ENCODE measurements around the gene SYNE3.
A peak's percentile ranks its signal among the peaks of the same experiment; 100 is the strongest.

The SYNE3 gene, protein sequence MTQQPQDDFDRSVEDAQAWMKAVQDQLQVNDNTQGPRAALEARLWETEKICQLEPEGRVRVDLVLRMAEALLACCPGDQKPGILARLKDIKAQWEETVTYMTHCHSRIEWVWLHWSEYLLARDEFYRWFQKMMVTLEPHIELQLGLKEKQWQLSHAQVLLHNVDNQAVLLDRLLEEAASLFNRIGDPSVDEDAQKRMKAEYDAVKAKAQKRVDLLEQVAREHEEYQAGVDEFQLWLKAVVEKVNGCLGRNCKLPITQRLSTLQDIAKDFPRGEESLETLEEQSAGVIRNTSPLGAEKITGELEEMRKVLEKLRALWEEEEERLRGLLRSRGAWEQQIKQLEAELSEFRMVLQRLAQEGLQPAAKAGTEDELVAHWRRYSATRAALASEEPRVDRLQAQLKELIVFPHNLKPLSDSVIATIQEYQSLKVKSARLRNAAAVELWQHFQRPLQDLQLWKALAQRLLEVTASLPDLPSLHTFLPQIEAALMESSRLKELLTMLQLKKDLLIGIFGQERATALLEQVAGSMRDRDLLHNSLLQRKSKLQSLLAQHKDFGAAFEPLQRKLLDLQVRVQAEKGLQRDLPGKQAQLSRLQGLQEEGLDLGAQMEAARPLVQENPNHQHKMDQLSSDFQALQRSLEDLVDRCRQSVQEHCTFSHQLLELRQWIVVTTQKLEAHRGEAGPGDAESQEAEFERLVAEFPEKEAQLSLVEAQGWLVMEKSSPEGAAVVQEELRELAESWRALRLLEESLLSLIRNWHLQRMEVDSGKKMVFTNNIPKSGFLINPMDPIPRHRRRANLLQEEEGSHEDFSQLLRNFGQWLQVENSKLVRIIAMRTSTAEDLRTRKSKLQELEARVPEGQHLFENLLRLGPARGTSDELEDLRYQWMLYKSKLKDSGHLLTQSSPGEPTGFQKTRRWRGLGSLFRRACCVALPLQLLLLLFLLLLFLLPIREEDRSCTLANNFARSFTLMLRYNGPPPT

DNA sequence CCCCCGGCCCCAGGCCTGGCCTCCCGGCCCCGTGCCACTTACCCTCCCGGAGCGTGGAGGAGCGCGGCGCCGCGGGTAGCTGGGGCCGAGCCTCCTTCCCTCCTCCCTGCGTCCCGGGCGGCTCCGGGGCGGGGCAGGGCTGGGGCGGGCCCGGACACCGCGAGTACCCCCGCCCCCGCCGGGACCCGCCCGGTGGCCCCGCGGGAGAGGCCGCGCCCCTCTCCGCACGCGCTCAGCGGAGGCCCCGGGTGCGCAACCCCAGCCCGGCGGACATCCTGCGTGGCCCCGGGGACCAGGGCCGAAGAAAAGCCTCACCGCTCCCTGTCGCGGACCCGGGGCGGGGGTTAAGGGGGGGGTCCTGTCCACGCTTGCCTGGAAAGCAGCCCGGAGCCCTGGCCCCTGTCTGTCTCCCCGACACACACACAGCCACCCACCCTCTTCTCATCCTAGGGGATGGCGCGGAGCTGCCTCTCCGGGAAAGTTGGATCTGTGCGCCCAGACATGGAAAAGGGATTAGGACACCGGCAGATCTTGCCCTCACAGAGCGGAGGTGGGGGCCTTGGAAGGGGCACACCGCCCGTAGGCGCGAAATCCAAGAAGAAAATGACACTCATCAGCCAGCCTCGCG is at the start of gene SYNE3:
TSS of gene SYNE3 (minus strand) at position 97 of the 628 bp plus-strand sequence. CDS start 40,829 bp downstream, outside the sequence.
- no peak for DNase-seq (ENCODE audit: low spot score)

DNA sequence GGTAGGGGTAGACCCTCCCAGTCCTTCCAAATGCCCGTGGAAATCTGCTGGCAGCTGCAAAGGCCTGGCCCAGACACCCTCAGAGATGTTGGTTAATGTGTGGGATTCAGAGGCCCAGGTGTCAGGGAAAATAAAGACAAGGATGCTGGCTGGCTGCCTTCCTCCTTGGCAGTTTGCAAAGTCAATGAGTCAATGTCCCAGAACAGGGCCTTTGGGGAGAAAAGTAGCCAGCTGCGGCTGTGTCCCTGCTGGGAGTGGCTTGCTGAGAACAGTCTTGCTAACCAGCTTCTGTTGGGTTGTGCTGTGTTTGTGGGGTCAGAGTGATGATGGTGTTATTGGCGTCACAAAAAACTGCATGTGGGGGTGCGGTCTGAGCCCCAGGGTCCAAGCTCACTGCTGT is 47.6 kb upstream of the SYNE3 start:
- no peak for DNase-seq (ENCODE audit: low spot score)

DNA sequence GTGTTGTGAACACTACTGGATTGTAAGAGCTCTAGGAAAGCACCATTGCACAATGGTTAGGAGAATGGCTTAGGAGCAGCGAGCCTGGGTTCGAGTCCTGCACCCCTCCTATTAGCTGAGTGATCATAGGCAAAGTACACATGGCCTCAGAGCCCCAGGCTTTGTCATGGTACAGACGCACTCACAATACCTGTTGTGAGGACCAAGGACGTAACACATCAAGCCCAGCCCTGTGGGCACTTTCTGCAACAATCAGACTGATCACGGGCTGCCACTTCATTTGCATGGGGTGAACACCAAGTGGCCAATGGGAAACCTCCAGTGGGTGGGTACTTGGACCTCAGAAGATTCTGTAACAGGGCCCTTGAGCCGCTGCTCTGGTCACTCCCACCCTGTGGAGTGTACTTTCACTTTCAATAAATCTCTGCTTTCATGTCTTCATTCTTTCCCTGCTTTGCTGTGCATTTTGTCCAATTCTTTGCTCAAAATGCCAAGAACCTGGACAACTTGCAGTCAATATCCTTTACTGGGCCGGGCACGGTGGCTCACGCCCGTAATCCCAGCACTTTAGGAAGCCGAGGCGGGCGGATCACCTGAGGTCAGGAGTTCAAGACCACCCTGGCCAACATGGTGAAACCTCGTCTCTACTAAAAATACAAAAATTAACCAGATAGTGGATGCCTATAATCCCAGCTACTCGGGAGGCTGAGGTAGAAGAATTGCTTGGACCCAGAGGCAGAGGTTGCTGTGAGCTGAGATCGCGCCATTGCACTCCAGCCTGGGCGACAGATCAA is 46.6 kb upstream of the SYNE3 start:
- no peak for DNase-seq (ENCODE audit: low spot score)

DNA sequence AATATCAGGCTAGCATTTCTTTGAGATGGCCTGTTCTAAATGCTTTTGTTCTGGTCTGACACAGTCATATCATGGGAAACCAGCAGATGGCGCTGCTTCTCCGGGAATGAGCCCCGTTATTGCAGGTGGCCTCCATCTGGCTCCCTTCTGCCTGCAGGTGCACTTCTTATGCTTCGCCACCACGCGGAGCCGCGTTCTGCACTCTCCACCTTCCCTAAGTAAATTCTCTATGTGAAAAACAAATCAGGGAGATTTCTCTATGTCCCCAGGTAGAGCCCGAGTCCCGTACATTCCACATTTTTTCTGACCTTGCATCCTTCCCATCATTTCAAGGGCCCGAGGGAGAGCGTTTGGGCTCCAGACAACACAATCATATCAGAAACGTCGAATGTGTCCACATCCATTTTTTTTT is 44.6 kb upstream of the SYNE3 start:
- peak; percentile 72 for DNase-seq (ENCODE audit: low spot score)

DNA sequence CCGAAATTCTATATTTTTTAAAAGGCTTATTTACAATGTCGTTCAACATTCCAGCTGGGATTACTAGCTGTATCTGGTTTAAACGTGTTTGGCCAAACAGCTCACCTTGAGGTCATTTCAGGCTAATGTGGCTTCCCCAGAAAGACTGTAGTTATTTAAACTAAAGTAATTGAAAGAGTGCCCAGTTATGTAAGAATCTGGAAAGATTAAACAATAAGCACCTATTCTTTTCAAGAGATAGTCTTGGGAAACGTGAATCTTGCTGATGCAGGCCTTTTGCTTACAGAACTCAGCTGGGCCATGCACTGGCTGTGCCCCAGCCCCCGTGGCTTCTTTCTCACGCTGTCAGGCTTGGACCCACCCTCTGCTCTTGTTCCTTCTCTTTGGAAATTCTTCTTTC is 42.8 kb upstream of the SYNE3 start:
- no peak for DNase-seq (ENCODE audit: low spot score)

DNA sequence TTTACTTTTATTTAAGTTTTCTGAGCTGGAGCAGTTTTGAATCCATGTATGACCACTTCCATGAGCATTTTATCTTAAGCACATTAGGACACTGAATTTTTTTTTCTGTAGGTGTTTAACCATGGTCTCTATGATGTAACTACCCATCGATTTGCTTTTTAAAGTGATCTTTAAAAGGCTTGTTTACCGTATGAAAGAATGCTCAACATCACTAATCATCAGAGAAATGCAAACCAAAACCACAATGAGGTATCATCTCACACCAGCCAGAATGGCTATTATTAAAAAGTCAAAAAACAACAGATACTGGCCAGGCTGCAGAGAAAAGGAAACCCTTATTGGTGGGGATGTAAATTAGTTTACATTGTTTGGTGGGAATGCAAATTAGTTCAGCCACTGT is 41.4 kb upstream of the SYNE3 start:
- DNase-seq (ENCODE audit: low spot score): no peak

DNA sequence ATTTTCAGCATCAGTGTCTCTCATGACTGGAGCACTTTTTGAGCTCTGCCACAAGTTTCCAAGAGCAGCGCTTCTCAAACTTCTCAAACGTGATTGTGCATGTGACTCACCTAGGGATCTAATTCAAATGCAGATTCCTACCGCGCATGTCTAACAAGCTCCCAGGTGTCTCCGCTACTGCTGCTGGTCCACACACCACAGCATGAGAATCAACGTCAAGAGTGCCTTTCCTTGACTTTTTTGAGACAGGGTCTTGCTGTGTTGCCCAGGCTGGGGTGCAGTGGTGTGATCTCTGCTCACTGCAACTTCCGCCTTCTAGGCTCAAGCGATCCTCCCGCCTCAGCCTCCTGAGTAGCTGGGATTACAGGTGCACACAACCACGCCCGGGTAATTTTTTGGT is 40.8 kb upstream of the SYNE3 start:
- no peak for DNase-seq (ENCODE audit: low spot score)

DNA sequence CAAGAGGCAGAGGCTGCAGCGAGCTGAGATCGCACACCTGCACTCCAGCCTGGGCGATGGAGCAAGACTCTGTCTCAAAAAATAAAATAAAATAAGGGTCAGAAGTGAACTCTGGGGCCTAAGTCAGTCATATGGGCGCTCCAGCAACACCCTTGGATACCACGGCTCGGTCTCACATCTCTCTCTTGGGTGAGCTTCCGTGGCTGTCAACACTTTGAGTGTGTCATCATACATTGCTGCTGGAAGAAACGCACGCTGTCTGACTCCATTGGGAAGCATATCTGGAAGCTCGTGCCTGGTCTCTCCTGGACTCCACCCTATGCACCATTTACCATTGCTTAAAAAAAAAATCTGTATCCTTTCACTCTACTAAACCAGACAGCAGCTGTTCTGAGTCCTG is 38.6 kb upstream of the SYNE3 start:
- DNase-seq (ENCODE audit: low spot score): no peak

DNA sequence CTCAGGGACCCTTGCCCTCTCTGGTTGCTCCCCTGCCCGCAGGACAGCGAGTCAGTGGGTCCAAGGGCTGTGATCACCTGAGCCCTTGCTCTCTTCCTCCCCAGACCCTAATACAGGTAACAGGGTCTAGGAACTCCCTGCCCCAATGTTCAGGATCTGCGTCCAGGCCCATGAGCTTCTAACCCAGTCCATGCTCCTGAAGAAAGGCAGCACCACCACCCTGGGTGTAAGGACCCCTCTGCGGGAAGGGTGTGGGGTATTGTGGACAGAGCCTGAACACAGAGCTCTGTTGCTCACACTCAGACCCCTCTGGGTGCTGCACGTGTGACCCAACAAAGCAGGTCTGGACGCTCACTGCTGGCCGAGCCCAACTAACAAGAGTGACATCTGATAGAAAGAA is 36.7 kb upstream of the SYNE3 start:
- DNase-seq (ENCODE audit: low spot score): no peak

DNA sequence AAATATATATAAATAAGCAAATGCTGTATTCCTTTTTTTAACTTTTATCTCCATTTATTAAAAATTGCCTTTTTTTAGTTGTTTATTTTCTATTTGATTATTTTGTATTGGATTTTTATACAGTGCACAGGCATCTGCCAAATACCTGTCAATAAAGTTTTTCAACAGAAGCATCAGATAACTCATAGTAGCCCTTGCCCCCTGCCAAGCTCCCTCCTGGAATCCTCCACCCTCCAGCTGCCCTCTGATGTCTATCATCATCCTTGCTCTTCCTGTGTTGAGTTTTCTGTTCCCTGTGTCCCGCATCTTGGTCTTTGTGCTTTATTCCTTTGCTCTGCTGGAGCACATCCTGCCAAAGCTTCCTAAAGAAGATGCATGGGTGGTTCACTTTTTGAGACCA is 35.0 kb upstream of the SYNE3 start:
- DNase-seq (ENCODE audit: low spot score): no peak

DNA sequence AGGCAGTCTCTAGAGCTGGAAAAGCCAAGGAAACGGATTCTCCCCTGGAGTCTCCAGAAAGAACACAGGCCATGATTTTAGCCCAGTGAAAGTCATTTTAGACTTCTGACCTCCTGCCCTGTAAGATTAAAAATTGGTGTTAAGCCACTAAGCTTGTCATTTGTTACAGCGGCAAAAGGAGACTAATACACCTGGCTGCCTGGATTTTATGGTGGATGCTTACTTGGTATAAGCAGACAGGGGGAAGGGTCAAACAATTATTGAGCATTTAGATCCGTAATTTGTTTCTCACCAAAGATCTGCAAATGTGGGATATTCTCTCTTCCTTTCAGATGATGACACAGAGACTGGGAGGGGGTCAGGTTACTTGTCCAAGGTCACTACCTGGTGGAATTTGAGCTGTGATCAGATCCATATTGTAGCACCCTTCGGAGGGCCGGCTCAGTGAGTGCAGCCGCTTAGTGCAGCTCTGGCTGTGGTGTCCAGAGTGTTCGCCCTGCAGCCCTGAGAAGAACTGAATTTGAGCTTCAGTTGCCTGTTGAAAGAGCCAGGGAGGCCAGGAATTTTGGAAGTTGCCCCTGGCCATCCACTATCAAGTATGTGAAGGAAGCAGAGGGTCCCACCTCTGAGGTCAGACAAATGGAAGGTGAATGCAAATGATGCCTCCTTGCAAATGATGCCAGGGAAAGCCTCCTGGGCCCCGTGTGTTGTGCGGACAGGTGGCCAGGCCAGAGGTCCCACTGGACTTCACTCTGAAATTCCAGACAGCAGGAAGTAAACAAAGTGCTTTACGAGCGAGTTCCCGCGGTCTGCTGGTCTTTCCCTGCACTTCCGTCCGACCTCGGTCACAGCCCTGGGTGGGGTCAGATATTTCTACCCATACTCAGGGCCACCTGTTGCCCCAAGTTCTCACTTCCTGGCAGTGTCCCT is 33.5 kb upstream of the SYNE3 start:
- DNase-seq (ENCODE audit: low spot score): no peak

DNA sequence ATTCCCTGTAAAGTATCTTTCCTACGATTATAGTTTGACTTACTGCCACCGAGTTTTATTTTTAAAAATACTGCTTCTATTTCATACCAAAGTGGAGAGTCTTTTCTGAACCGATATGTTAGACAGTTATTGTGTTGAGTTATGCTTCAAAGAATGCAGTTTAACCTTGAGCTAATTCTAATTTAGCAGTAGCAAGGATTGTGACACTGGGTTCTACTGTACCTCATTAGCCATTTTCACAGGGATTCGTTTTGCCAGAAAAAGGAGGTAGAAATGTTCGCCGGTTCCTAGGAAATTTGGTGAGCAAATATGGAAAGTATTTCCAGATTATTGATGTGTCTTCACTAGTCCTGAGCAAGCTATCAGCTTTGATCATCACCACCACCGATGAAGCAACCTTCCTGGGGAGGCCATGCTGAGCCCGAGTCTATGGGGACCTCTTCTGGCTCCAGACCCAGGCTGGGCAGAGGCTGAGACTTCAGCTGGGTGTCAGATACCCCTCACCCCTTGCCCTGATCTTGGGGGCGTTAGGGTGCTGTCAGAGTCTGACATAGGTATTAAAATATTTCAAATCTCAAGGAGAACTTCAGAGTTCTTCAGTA is 32.0 kb upstream of the SYNE3 start:
- DNase-seq (ENCODE audit: low spot score): no peak

DNA sequence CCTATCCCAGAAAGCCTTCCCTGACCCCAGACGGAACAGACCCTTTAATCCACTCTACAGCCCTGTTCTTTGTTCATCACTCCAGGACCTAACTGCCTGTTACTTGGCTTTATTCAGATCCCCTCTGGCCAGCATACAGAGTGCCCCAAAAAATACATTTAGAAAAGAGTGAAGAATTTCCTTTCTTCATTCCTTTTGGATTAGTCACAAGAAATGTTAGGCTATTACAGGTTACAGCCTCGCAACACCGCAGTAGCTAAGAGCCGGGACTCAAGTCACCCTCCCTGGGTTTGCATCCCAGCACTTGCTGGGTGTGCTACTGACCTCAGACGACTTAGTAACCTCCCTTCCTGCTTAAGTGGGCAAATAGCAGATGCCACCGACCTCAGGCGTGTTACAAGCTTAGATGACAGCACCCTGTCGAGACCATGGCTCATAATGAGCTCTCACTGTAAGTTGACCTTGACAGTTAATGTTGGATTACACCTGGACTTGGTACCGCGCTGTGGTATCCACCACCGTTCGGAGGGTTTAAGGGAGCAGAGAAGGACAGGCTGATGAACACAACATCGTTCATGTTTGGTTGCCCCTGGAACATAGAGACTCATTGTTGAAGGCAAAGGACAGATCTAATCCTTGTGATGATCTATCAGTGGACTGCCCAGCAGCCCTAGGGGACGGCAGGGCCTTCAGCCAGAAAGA is 31.3 kb upstream of the SYNE3 start:
- DNase-seq (ENCODE audit: low spot score): peak; percentile 59

DNA sequence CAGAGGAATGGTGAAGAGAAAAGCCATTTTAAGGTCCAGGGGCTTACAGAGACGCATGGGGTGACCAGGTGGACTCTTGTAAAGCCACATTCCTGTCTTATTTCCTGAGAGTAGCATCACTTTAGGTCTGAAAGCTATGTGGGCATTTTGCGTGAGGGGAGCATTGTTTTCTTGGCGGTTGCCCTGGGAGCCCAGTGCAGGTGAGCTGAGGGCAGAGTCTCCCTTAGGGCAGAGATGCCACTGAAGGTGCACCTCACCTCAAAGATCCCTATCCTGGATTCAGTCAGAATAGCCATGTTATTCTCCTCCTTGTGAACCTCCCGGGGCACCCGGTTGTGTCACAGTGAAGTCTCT is 30.8 kb upstream of the SYNE3 start:
- DNase-seq (ENCODE audit: low spot score): no peak

DNA sequence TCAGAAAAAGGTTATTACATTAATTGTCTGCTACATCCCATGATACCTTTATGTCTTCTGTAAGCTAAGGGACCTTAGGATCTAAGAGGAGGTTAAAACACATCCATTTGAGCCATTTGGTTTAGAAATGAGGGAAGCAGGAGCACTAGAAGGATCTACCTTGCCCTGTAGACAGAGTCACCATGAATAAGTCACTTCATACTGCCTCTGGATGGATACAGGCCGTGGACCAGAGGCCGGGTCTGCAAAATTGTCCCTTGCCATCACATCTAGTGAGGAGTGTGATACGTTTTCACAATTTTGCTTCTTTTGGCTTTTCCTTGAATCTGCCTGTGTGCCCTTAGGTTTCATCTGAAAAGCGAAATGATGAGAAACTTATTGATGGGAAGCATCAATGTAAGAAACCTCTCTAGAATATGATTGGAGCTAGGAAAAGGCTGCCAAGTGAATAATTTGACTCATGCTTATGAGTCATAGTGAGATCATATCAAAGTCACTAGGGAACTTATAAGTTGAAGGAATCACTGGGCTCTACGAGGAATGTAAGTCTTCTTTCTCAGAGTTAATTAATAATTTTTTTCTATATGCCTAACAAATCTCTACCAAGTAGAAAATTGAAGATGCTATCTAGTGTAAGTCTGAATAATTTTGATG is 29.2 kb upstream of the SYNE3 start:
- no peak for DNase-seq (ENCODE audit: low spot score)

DNA sequence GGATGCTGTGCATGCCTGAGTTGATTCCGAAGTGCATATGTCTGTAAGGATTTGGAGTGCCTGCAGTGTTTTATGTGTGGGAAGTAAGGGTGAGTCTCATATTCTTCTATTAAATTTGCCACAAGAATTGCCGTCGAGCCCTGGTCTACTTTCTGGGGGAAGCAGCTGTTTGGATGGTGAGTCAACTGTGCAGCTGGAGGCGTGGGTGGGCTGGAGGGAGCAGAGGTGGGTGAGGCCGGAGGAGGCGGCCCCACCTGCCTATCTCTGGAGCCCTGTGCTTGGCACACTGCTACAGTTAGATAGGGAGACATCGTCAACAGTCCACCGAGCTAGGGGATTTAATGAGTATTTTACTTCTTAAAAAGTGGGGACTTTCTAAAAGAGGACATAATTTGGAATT is 28.1 kb upstream of the SYNE3 start:
- no peak for DNase-seq (ENCODE audit: low spot score)

DNA sequence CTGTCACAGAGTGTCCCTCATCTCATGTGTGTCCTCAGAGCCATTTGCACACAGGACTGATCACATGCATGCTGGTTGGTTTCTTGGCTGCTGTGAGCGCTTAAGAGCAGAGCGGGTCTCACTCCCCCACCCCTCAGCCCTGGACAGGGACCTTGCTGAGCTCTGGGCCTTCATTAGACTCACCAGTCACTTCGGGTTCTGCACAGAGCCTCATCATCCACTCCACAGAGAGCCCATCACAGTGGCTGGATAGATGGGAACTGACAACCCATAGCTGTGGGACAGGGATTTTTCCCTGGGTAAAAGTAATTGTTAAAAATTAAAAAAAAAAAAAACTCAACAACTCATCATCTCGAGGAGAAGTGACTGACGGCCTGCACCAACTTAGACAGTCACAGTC is 26.6 kb upstream of the SYNE3 start:
- no peak for DNase-seq (ENCODE audit: low spot score)

DNA sequence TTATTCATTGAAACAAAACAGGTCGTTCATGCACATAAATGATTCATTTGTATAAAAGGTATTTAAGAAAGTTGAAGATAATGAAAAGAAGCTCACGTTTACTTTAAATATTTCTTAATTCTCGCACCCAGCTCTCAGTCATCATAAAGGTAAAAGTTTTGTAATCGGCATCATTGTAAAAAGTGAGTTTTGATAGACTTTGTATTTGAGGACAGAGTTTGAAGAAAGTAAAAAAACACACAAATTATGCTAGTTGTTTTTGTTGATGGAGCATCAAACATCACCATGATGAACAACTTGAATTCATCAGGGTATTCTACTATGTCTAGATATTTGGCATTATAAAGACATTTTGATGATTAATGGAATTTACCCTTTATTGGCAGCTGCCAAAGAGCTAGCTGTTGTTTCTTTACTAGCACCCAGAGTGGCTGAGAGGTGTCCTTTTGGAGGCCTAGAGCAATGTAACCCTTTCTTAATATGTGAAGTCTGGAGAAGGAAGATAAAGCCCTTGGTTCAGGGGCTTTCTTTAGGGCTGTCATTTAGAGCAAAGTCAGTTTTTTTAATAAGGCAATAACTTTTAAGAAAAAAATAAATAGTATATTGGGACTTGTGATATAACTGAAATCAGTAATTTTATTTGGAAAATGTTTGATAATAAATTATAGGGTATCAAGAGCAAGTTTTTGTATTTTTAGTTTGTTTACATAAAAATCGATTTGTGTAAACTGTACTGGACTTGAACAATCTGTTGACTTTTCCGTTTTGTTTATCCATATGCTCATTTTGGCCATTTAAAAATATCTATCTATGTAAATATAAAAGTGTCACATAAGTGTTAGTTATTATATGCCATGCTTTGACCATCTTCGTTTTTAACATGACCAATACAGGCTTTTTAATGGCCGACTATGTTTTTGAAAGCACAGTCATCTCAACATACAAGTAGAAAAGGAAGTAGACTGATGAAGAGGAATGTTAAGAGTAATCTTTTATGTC is 25.8 kb upstream of the SYNE3 start:
- DNase-seq (ENCODE audit: low spot score): no peak
